Right renal pelvis (tissue), 4 donors: ENCODE results near the gene MANSC4. TPM values are rescaled to one million over a fixed set of nuclear protein-coding genes. Genes with fewer than 3 reads are reported as not detected.
"Not testable (repeated sequence)": the region's sequence is repeated elsewhere in the genome, so short reads cannot be mapped to it uniquely, and the experiment has no call there.

Source experiments
- DNase-seq, 4 donors: peaks; one replicate each; pipeline ENCODE4 v3.0.0-alpha.2; 2013; ENCODE audit warnings: low read depth in 4 of 4, low spot score in 3 of 4, missing footprints in 1 of 4
- polyA plus RNA-seq, 4 donors: library from polyadenylated mRNA; unstranded; fragments of 120-200 nt; gene quantifications; one replicate each; pipeline ENCODE4 v1.2.1, GENCODE V29; 2013; ENCODE audit not compliant: insufficient read length in 4 of 4

The MANSC4 gene
- polyA plus RNA-seq, 4 donors, result 0.13 to 0.26 (median 0.19) TPM

- DNase-seq, result no peak
Measured at GRCh38 chr12:27756670-27757195, 23.3 kb downstream of the MANSC4 start.

GRCh38 chr12:27754795-27755194, 25.2 kb downstream of the MANSC4 start:
- DNase-seq, result no peak

GRCh38 chr12:27751386-27752047, 28.5 kb downstream of the MANSC4 start:
- DNase-seq, result no peak

- no peak for DNase-seq
Measured at GRCh38 chr12:27747111-27747820, 32.8 kb downstream of the MANSC4 start.

GRCh38 chr12:27745734-27746133, 34.3 kb downstream of the MANSC4 start:
- DNase-seq, result not testable (repeated sequence)

GRCh38 chr12:27743601-27744000, 36.4 kb downstream of the MANSC4 start:
- DNase-seq, result no peak

- not testable (repeated sequence) for DNase-seq
Measured at GRCh38 chr12:27734321-27734720, 45.7 kb downstream of the MANSC4 start.

GRCh38 chr12:27733791-27734190, 46.2 kb downstream of the MANSC4 start:
- no peak for DNase-seq

- no peak for DNase-seq
Measured at GRCh38 chr12:27733052-27733656, 46.9 kb downstream of the MANSC4 start.

GRCh38 chr12:27732281-27732680, 47.8 kb downstream of the MANSC4 start:
- no peak for DNase-seq

GRCh38 chr12:27730097-27730588, 49.9 kb downstream of the MANSC4 start:
- no peak for DNase-seq

GRCh38 chr12:27723212-27723611, 56.8 kb downstream of the MANSC4 start:
- no peak for DNase-seq

Other genes starting within 250 kb of the MANSC4 start
- 1 to 10 TPM; 1.7 to 4.3 (median 2.3) TPM for gene REP15, start 83.8 kb downstream of the MANSC4 start, polyA plus RNA-seq
- 10 to 100 TPM; 80.6 to 97.5 (median 90.1) TPM for gene MRPS35, start 69.4 kb downstream of the MANSC4 start, polyA plus RNA-seq
- gene KLHL42, start within 50 bp of the MANSC4 start, polyA plus RNA-seq, result 10 to 100 TPM; 27.1 to 37.5 (median 33.1) TPM
- 1 to 10 TPM in 2 of 4 donors, under 1 TPM in 2; 0.91 to 1.4 (median 1.1) TPM for gene PTHLH, start 192.5 kb upstream of the MANSC4 start, polyA plus RNA-seq